ENCODE results near the gene TNNI3K. TPM values are rescaled to one million over a fixed set of nuclear protein-coding genes. Genes with fewer than 3 reads are reported as not detected.

TNNI3K gene
- total RNA-seq, 1 experiment from 2014 or later, result not detected

DNA sequence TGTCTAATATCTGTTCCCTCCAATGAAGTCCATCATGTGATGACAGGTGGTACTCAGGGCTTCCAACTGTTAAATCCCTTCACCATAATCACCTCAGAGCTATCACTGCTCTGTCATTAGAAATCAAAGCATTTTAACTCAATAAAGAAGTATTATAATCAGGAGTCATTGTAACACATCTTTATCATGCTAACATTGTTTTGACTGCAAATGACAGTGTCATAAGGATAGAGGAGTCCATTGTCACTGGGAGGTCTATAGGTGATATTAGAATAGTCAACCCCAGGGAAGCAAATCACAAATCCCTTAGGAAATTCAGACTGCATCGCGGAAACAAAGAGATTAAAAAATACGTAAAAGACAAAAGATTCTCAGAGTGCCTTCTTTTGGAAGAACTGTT is 246.4 kb downstream of the TNNI3K start:
- Histone ChIP-seq H2AK5ac (ENCODE audit: insufficient read length, low read length) (no peak overlapping the region), H4K91ac (ENCODE audit: insufficient read length, low read depth, low read length) (no peak overlapping the region), H3K23ac (ENCODE audit: insufficient read length, low read depth, low read length) (no peak overlapping the region), H3K79me1 (ENCODE audit: insufficient read depth, low read depth, low read length, poor library complexity, severe bottlenecking) (no peaks in the 10 kb centered on the region), H2AFZ (ENCODE audit: low read length) (no peak overlapping the region), H3K56ac (ENCODE audit: insufficient read length, low read depth, low read length) (no peak overlapping the region), H3K9ac (ENCODE audit: extremely low read depth, insufficient read length, low read length) (no peak overlapping the region), H2BK5ac (ENCODE audit: insufficient read length, low read length) (no peak overlapping the region), H3K4ac (ENCODE audit: low read depth, low read length) (no peak overlapping the region), H3K4me1 (ENCODE audit: insufficient read depth, low read length) (no peaks in the 10 kb centered on the region; the same call in 1 of the 2 replicates), H3K9me3 (ENCODE audit: control insufficient read depth, low read depth, low read length) (no peaks in the 10 kb centered on the region), H3K14ac (ENCODE audit: insufficient read depth, low read length) (no peak overlapping the region), H2BK15ac (ENCODE audit: low read depth, low read length) (no peak overlapping the region), H3K23me2 (ENCODE audit: insufficient read length, low read depth, low read length, poor library complexity, severe bottlenecking) (no peaks in the 10 kb centered on the region), H4K8ac (replicated peaks; ENCODE audit: insufficient read length, low read depth, low read length) (no peak overlapping the region), H2BK12ac (ENCODE audit: insufficient read length, low read depth, low read length) (no peak overlapping the region), H3T11ph (ENCODE audit: low read length) (no peak overlapping the region), H3K27me3 (ENCODE audit: insufficient read depth, low read length) (no peaks in the 10 kb centered on the region), H3K18ac (ENCODE audit: insufficient read length, low read depth, low read length) (no peak overlapping the region), H3K79me2 (ENCODE audit: insufficient read depth, low read length) (no peaks in the 10 kb centered on the region), H2BK20ac (ENCODE audit: low read depth, low read length, poor library complexity, severe bottlenecking) (no peak overlapping the region), H3K4me2 (ENCODE audit: insufficient read depth, insufficient read length, low read length) (no peak overlapping the region), H2BK120ac (ENCODE audit: low read depth, low read length, poor library complexity, severe bottlenecking) (no peak overlapping the region), H4K20me1 (ENCODE audit: control insufficient read depth, insufficient read depth, insufficient read length) (no peaks in the 10 kb centered on the region), H3K27ac (ENCODE audit: insufficient read length, low read depth, low read length) (no peak overlapping the region), H4K5ac (ENCODE audit: insufficient read length, low read depth, low read length) (no peak overlapping the region)
- TF ChIP-seq, protein P1, sequence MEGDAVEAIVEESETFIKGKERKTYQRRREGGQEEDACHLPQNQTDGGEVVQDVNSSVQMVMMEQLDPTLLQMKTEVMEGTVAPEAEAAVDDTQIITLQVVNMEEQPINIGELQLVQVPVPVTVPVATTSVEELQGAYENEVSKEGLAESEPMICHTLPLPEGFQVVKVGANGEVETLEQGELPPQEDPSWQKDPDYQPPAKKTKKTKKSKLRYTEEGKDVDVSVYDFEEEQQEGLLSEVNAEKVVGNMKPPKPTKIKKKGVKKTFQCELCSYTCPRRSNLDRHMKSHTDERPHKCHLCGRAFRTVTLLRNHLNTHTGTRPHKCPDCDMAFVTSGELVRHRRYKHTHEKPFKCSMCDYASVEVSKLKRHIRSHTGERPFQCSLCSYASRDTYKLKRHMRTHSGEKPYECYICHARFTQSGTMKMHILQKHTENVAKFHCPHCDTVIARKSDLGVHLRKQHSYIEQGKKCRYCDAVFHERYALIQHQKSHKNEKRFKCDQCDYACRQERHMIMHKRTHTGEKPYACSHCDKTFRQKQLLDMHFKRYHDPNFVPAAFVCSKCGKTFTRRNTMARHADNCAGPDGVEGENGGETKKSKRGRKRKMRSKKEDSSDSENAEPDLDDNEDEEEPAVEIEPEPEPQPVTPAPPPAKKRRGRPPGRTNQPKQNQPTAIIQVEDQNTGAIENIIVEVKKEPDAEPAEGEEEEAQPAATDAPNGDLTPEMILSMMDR (conservative IDR thresholded peaks at IDR 0.05), result no peak
- H3K4me3 Mint-ChIP-seq, result no peak overlapping the region
- no peaks in the 10 kb centered on the region for H3K36me3 Mint-ChIP-seq (ENCODE audit: insufficient read depth in 1 of 3, low read depth in 3 of 3)
- H3K27me3 Mint-ChIP-seq (ENCODE audit: low read depth), result no peaks in the 10 kb centered on the region; the same call in 1 of the 2 replicates
- H3K27ac Mint-ChIP-seq, result no peak overlapping the region
- DNase-seq, result no peak
- no CpG with 5 or more reads among the region's 3 CpGs for WGBS (ENCODE audit: extremely low coverage, insufficient read length, low lambda C conversion rate)
- peaks cover 0 to 3% of the 10 kb centered on the region in 2 experiments; a peak in 2 of 5 replicates for H3K9me3 Mint-ChIP-seq
- peaks cover 31 to 32% of the 10 kb centered on the region in 2 experiments for H3K4me1 Mint-ChIP-seq
